ENCODE data around the gene JAK1. TPM values are rescaled to one million over a fixed set of nuclear protein-coding genes. Genes with fewer than 3 reads are reported as not detected.

The JAK1 gene
- 209 and 373 TPM in 2 replicates for total RNA-seq

DNA sequence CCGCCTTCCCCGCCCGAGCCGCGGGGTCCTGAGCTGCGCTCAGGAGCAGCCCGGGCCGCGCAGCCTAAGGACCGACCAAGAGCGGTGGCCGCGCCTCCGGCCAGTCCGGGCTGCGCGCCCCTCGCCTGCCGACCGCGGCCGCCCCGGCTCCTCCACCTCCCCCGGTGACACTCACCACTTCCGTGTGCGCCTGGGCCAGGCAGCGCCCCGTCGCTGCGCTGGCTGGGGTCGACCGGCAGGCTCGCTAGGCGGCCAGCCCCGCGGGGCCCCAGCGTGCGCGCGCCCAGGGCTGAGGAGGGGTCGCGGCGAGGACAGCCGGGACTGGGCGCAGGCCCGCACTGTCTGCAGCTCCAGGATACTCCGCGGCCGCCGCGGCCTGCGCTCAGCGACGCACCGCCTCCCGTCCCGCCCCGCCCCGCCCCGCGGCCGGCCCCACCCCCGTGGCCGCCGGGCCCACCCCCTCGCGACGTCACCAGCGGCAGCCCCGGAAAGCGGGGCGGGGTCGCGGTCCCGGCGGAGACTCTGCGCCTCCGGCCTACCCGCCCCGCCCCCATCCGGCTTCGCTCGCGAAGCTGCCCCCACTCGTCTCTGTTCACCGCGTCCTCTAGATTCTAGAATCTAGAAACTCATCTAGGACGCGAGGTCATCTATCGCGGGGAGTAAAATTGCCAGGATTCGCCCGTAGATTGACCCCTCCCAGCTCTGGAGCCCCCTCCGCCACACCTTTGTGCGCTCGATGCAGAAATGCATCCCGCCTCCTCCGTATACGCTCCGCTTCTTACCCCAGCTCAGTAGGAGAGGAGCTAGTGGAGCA, at the start of gene JAK1:
TSS of gene JAK1 (minus strand) at position 392 of the 814 bp plus-strand sequence. CDS start 80,285 bp downstream, outside the sequence.

Small RNA genes within 50 kb of the gene (small RNA-seq; reads per million reads assigned to genes)
- gene AL606517.2 = not detected

Other genes with a start within 250 kb of the JAK1 start
- gene RAVER2, start 221.5 kb downstream of the JAK1 start, total RNA-seq = 10.5 and 12.4 TPM in 2 replicates
- gene AK4, start 181.7 kb upstream of the JAK1 start, total RNA-seq = 40.4 and 47.4 TPM in 2 replicates

Data from vein endothelial cell (primary cell).